Activated CD4-positive, alpha-beta T cell treated with anti-CD3 and anti-CD28 coated beads, Interleukin-2, amount 50 U/mL, for 16 hours (primary cell): ENCODE data around the gene F10.
A peak's percentile ranks its signal among the peaks of the same experiment; 100 is the strongest.

Source experiments
- DNase-seq: peaks from one replicate; pipeline ENCODE4 v3.0.0-alpha.2; 2020

F10 gene

GRCh38 chr13:113140677-113141600 is 18.3 kb downstream of the F10 start:
- no peak for DNase-seq

- no peak for DNase-seq
Observed at GRCh38 chr13:113141601-113141970, 19.0 kb downstream of the F10 start.

DNA sequence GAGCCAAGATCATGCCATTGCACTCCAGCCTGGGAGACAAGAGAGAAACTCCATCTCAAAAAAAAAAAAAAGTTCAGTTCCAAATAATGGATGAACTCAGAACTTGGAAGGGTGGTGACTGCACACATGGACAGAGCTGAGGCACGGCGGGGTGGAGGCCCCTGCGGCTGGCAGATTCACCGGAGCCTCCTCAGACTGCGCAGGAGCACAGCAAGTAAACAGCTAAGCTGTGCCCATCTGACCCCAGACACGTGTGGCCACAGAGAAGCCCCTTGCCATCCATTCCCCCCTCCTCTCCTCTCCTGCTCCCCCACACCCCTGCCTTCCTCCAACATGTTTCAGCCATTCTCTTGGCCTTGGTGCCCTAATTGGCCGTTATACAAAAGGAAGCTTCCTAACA is 20.3 kb downstream of the F10 start:
- no peak for DNase-seq

- no peak for DNase-seq
Observed at GRCh38 chr13:113143466-113144254, 21.1 kb downstream of the F10 start.

DNA sequence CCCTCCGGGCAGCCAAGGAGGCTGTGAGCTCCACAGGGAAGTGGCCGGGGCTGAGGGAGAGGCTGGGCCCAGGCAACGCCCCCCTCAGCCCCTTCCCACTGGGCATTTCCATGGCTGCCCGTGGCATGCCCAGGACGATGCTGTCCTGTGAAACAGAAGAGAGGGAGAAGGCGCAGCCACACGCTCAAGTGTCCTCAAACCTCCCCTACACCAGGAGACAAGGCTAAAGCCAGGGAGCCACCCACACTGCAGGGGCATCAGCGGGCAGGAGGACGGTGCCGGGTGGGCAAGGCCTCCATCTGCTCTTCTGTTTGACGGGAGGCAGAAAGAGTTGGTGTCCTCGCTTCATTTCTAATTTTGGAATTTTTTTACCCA is 21.6 kb downstream of the F10 start:
- no peak for DNase-seq

DNA sequence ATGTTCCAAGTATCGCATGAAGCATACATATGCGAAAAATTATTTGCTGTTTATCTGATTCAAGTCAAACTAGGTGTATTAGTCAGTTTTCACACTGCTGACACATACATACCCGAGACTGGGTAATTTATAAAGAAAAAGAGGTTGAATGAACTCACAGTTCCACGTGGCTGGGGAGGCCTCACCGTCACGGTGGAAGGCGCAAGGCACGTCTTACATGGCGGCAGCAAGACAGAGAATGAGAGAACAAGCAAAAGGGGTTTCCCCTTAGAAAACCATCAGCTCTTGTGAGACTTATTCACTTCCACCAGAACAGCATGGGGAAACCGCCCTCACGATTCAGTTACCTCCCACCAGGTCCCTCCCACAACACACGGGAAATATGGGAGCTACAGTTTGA is 22.9 kb downstream of the F10 start:
- DNase-seq = peak; percentile 17

DNA sequence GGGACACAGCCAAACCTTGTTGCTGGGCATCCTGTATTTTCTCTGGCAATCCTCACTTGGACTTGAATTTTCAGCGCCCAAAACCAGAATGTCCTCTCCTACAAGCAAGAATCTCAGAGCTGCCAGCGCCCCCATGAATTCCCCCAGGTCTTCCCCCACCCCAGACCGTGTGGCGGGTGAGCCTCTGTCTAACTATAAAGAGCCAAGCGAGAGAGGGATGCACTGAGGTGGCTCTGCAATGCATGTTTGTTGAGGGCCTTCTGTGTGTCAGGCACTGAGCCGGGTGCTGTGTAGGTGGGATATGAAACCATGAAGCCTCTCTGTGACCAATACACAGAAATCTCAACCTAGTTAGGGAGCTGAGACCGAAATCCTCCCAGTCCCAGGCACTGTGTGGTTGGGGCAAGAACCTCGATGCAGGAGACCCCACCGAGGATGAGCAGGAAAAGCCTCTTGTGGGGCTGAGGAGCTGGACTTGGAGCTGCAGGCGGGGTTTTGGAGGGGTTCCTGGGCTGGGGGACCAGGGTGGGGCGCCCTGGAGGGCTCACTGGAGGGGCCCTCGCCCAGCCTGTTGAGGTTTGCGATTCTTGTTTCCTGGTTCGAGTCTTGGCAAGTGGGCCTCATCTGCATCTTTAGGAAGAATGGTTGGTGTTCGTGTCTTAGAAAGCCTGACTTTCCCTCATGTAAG is 23.5 kb downstream of the F10 start:
- DNase-seq = no peak

GRCh38 chr13:113146750-113147149 is 24.2 kb downstream of the F10 start:
- no peak for DNase-seq

DNA sequence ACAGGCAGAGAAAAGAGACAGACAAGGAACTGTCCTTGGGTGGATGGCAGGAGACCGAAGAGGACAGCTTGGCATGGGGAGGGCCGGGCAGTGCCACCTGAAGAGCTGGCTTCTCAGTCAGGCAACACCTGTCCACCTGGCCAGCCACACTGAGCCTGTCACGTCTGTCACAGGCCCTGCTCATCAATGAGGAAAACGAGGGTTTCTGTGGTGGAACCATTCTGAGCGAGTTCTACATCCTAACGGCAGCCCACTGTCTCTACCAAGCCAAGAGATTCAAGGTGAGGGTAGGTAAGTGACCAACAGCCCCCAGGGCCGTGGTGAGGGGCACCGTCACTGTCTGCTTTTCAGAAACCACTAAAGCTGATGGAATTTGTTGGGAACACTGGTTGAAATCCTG is 24.6 kb downstream of the F10 start:
- no peak for DNase-seq

DNA sequence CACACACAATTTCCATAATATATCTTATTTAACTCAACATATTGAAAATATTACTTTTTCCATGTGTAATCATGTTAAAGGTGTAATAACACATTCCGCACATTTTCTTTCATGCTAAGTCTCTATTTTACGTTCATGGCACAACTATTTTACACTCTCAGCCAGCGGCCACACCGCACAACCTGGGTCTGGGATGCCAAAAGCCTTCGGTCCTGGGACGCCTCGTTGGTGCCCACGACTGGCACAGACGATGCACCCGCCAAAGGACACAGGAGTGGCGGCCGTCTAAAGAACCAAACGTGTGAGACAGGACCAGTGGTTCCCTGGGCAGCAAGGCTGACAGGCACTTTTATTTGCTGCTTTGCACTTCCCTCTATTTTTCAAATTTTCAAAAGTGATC is 25.8 kb downstream of the F10 start:
- DNase-seq = no peak

DNA sequence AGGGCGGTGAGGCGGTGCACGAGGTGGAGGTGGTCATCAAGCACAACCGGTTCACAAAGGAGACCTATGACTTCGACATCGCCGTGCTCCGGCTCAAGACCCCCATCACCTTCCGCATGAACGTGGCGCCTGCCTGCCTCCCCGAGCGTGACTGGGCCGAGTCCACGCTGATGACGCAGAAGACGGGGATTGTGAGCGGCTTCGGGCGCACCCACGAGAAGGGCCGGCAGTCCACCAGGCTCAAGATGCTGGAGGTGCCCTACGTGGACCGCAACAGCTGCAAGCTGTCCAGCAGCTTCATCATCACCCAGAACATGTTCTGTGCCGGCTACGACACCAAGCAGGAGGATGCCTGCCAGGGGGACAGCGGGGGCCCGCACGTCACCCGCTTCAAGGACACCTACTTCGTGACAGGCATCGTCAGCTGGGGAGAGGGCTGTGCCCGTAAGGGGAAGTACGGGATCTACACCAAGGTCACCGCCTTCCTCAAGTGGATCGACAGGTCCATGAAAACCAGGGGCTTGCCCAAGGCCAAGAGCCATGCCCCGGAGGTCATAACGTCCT is 26.4 kb downstream of the F10 start:
- no peak for DNase-seq

DNA sequence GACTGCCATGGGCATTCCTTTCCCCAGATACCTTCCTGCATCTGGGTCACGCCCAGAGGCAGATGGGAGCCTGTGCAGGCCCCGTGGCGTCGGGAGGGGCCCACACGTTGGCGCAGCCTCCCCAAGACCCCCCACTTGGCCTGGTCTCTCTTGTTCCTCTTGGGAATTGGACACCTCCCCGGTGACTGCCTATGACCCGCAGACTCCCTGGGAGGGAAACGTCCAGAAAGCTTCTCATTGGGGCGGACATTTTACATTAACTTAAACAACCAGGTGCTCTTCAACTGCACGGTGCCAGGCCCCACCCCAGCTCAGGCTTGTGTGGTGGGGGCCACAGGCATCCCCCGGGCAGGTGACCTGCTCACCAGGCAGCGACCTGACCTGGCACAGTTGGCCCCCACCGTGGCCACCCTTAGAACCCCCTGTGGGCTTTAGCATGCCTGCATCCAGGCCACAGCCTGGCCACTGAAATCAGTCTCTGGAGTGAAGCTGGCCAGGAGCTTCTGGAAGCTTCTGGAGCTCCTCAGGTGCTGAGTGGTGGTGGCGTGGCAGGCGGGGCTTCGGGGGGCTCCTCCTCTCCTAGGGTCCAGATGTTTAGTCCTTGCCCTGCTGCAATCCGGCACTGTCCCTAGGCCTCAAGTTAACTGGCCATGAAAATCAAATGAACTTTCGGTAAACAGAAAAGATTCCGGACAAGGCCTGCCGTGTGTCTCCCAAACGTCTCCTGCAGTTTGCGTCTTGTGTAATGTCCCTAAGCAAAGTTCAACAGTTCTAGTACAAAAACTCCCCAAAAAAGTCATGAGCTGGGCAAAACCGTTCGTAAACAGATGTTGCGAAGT is 27.3 kb downstream of the F10 start:
- DNase-seq = no peak

- no peak for DNase-seq
Observed at GRCh38 chr13:113150550-113151365, 28.2 kb downstream of the F10 start.

- DNase-seq = no peak
Observed at GRCh38 chr13:113151745-113152690, 29.4 kb downstream of the F10 start.

DNA sequence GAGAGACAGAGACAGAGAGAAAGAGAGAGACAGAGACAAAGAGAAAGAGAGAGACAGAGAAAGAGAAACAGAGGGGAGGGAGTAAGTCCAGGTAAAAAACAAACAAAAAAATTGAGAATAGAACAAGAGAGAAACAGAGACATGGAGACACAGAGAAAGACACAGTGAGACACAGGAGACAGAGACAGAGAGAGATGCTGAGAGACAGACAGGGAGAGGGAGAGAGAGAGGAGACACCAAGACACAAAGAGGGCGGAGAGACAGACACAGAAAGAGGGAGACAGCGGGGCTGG is 30.0 kb downstream of the F10 start:
- no peak for DNase-seq

GRCh38 chr13:113152984-113153809 is 30.6 kb downstream of the F10 start:
- DNase-seq = no peak

- DNase-seq = peak; percentile 51
Observed at GRCh38 chr13:113153810-113154748, 31.5 kb downstream of the F10 start.

DNA sequence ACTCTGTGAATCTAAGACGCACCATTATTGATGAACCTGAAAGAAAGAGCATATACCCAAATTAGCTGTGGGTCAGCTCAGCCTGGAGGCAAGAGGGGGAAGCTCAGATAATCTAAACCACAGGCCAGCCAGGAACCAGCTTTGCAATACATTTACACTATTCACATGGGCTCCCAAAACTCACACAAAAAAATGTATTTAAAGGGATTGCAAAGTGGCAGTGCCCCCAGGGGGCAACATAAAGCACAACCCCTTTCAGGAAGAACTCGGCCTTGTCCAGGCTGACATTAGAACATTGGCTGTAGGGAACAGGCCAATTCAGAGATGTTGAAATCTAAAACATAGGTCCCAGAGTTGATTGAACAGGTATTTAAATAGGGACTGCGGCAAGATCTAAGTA is 32.6 kb downstream of the F10 start:
- DNase-seq = no peak
